GM18951 (cell line): ENCODE measurements around the gene ALPK3.

ENCODE experiments used
- POLR2A ChIP-seq: IDR thresholded peaks from 4 replicates; pipeline ENCODE4 v1.6.1; 2011; ENCODE audit warnings: mild to moderate bottlenecking; ENCODE audit not compliant: insufficient read length, insufficient read depth; ENCODE audit errors: extremely low read depth
- in situ Hi-C: fragments of 300-500 bp; cut with MboI; formaldehyde crosslinking; loops from one replicate; pipeline ENCODE4 v1.12.0; 2022; ENCODE audit warnings: low sequenced_read_pairs, mixed read lengths, inconsistent platforms; ENCODE audit not compliant: unreplicated experiment

Gene ALPK3

GRCh38 chr15:84823282-84823878 is 6.2 kb downstream of the ALPK3 start:
- in situ Hi-C loops, result no loop called here
- no peak for TF ChIP-seq POLR2A

GRCh38 chr15:84824260-84825007 is 7.3 kb downstream of the ALPK3 start:
- no peak for TF ChIP-seq POLR2A
- in situ Hi-C loops, result no loop called here

- in situ Hi-C loops, result no loop called here
- no peak for TF ChIP-seq POLR2A
Observed at GRCh38 chr15:84826369-84826823, 9.2 kb downstream of the ALPK3 start.

GRCh38 chr15:84827246-84827645 is 10.1 kb downstream of the ALPK3 start:
- in situ Hi-C loops, result no loop called here
- TF ChIP-seq POLR2A, result no peak

- in situ Hi-C loops, result no loop called here
- TF ChIP-seq POLR2A, result no peak
Observed at GRCh38 chr15:84828086-84828908, 11.1 kb downstream of the ALPK3 start.

GRCh38 chr15:84829428-84829827 is 12.3 kb downstream of the ALPK3 start:
- in situ Hi-C loops, result no loop called here
- no peak for TF ChIP-seq POLR2A

- in situ Hi-C loops, result no loop called here
- TF ChIP-seq POLR2A, result no peak
Observed at GRCh38 chr15:84830036-84830435, 12.9 kb downstream of the ALPK3 start.

GRCh38 chr15:84831028-84831427 is 13.9 kb downstream of the ALPK3 start:
- in situ Hi-C loops, result no loop called here
- no peak for TF ChIP-seq POLR2A

- in situ Hi-C loops, result no loop called here
- TF ChIP-seq POLR2A, result no peak
Observed at GRCh38 chr15:84831613-84832012, 14.5 kb downstream of the ALPK3 start.

- in situ Hi-C loops, result no loop called here
- no peak for TF ChIP-seq POLR2A
Observed at GRCh38 chr15:84832448-84833040, 15.4 kb downstream of the ALPK3 start.

GRCh38 chr15:84833447-84834228 is 16.5 kb downstream of the ALPK3 start:
- in situ Hi-C loops, result no loop called here
- TF ChIP-seq POLR2A, result no peak

- in situ Hi-C loops, result no loop called here
- no peak for TF ChIP-seq POLR2A
Observed at GRCh38 chr15:84834229-84834955, 17.2 kb downstream of the ALPK3 start.
